Naive thymus-derived CD4-positive, alpha-beta T cell (primary cell): Measurements from ENCODE around the gene PCDH1. TPM values are rescaled to one million over a fixed set of nuclear protein-coding genes. Genes with fewer than 3 reads are reported as not detected.

Experiments used
- ATAC-seq: fragments of 150-1000 bp; cut with Tn5 transposase; 2 replicates; pipeline ENCODE4 v1.10.0; 2021; ENCODE audit warnings: mild to moderate bottlenecking, moderate library complexity
- CTCF ChIA-PET: fragments of 350-600 bp; sonication (Branson Sonifier 250); formaldehyde crosslinking; loops from one replicate; lab custom pipeline; 2021; ENCODE audit warnings: antibody characterized with exemption; lab: Charles Lee
- POLR2A ChIA-PET: fragments of 350-600 bp; sonication (Branson Sonifier 250); formaldehyde crosslinking; loops from one replicate; lab custom pipeline; 2021; ENCODE audit warnings: antibody characterized with exemption, inconsistent platforms; lab: Charles Lee
- DNase-seq, 9 donors: peaks; one replicate each; pipeline versions ENCODE4 v3.0.0 to v3.0.0-alpha.2; 2020 to 2022; ENCODE audit warnings: mixed read lengths in 1 of 9
- H3K27ac ChIP-seq: one replicate; pipeline ENCODE4 v1.7.0; 2013; ENCODE audit warnings: mild to moderate bottlenecking, low read depth, low read length, moderate library complexity
- H3K27me3 ChIP-seq, 2 donors: one replicate each; pipeline ENCODE4 v1.7.0; 2013; ENCODE audit warnings: low read length in 2 of 2, mild to moderate bottlenecking in 2 of 2, moderate library complexity in 2 of 2; ENCODE audit not compliant: control insufficient read depth in 2 of 2, insufficient read depth in 2 of 2
- H3K36me3 ChIP-seq, 3 experiments: 1 replicate in 2 of 3; 2 replicates in 1 of 3; pipeline ENCODE4 v1.7.0; 2013; ENCODE audit warnings: low read length in 3 of 3, mild to moderate bottlenecking in 3 of 3, moderate library complexity in 1 of 3; ENCODE audit not compliant: insufficient read depth in 3 of 3, control insufficient read depth in 2 of 3
- H3K4me1 ChIP-seq, 2 donors: one replicate each; pipeline ENCODE4 v1.7.0; 2013; ENCODE audit warnings: low read length in 2 of 2, mild to moderate bottlenecking in 2 of 2, moderate library complexity in 1 of 2; ENCODE audit not compliant: control insufficient read depth in 2 of 2, insufficient read depth in 2 of 2
- H3K4me3 ChIP-seq: 2 replicates; pipeline ENCODE4 v1.7.0; 2013; ENCODE audit warnings: mild to moderate bottlenecking, low read length
- H3K9me3 ChIP-seq, 3 experiments: 1 replicate in 2 of 3; 2 replicates in 1 of 3; pipeline ENCODE4 v1.7.0; 2013; ENCODE audit warnings: low read length in 3 of 3; ENCODE audit not compliant: control insufficient read depth in 2 of 3
- H3K27ac Mint-ChIP-seq, 9 donors: one replicate each; pipeline ENCODE4 v1.8.0; 2020 to 2022; ENCODE audit warnings: mixed read lengths in 9 of 9, mild to moderate bottlenecking in 8 of 9, moderate library complexity in 5 of 9, inconsistent platforms in 2 of 9
- H3K27me3 Mint-ChIP-seq, 5 donors: one replicate each; pipeline ENCODE4 v1.8.0; 2021 to 2022; ENCODE audit warnings: mixed read lengths in 5 of 5, mild to moderate bottlenecking in 1 of 5
- H3K36me3 Mint-ChIP-seq, 5 donors: one replicate each; pipeline ENCODE4 v1.8.0; 2020 to 2022; ENCODE audit warnings: mixed read lengths in 5 of 5, mild to moderate bottlenecking in 3 of 5, inconsistent platforms in 1 of 5
- H3K4me1 Mint-ChIP-seq, 7 donors: one replicate each; pipeline ENCODE4 v1.8.0; 2020 to 2022; ENCODE audit warnings: mixed read lengths in 7 of 7, mild to moderate bottlenecking in 3 of 7, inconsistent platforms in 1 of 7
- H3K4me3 Mint-ChIP-seq, 10 donors: one replicate each; pipeline ENCODE4 v1.8.0; 2020 to 2022; ENCODE audit warnings: mild to moderate bottlenecking in 10 of 10, mixed read lengths in 10 of 10, moderate library complexity in 6 of 10, inconsistent platforms in 2 of 10
- H3K9me3 Mint-ChIP-seq, 11 donors: one replicate each; pipeline ENCODE4 v1.8.0; 2020 to 2022; ENCODE audit warnings: mixed read lengths in 11 of 11, mild to moderate bottlenecking in 4 of 11, inconsistent platforms in 1 of 11, moderate library complexity in 1 of 11
- intact Hi-C, 2 donors: fragments of 100-400 bp; cut with micrococcal nuclease; formaldehyde crosslinking; loops; one replicate each; pipeline ENCODE4 v1.15.1; 2023
- polyA plus RNA-seq, 2 donors: library from polyadenylated mRNA; unstranded; fragments of 300-500 nt; fragmentation: Illumina TruSeq; gene quantifications; one replicate each; pipeline ENCODE4 v1.2.3, GENCODE V29; 2021
- total RNA-seq, 6 experiments: library from RNA in 5 of 6; stranded (reverse) in 5 of 6; gene quantifications; 1 replicate in 5 of 6; 2 replicates in 1 of 6; pipeline ENCODE4 v1.2.3 and lab custom pipeline; 2021 to 2026

The PCDH1 gene
- total and polyA plus RNA-seq, 7 experiments from 2014 or later = 0.05 to 3.2 (median 0.53) TPM; not detected in 4

DNA sequence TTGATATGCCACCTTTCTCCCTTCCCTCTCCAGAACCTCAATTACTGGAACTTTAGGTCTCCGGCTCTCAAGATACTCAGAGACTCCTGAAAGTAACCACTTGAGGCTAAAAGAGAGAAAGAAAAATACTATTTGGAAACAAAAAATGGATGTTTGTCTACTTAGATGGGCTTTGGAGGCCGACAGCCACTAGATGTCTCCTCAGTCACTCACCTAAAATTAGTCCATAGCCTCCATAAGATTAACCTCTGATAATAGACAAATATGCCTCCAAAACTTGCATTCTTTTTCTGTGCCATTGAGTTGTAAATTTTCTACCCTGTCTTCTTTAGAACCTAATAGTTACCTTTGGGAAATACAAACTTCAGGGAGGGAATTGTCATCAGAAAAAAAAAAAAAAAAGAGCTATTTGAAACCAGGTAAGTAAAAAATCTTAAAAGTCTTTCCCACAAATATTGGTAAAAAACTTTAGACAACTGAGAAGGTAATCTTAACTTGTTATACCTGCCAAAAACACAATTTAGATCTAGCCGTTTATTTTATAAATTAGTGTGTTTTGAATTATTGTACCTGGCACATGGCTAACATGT, 11.2 kb upstream of the PCDH1 start:
- CTCF ChIA-PET = interaction anchor here (0.5 to 3.2 kb wide), 5 partner anchors 71 to 188 kb away, joined by 3 to 21 read pairs (median 4); no protein-coding TSS in a partner anchor
- Mint-ChIP-seq H3K27ac (peak overlapping the region in 1 of 9 donors; percentile 0), H3K4me1 (peaks cover 0 to 3% (median 0%) of the 10 kb centered on the region in 7 donors), H3K36me3 (no peaks in the 10 kb centered on the region), H3K4me3 (no peak overlapping the region), H3K9me3 (peaks cover 0 to 2% (median 0%) of the 10 kb centered on the region in 11 donors), H3K27me3 (peaks cover 15 to 46% (median 34%) of the 10 kb centered on the region in 5 donors)
- H3K4me3 ChIP-seq = no peak overlapping the region
- H3K4me1 ChIP-seq = no peaks in the 10 kb centered on the region
- POLR2A ChIA-PET = interaction anchor here (0.7 to 2.4 kb wide), 4 partner anchors 11 to 79 kb away, joined by 3 to 9 read pairs (median 4); partner anchors contain the start of genes PCDH1 and RNF14
- no peak for ATAC-seq
- no peaks in the 10 kb centered on the region for H3K36me3 ChIP-seq
- no peaks in the 10 kb centered on the region for H3K9me3 ChIP-seq
- H3K27me3 ChIP-seq = peaks cover 0 to 8% of the 10 kb centered on the region in 2 donors
- no peak overlapping the region for H3K27ac ChIP-seq
- DNase-seq = no peak
- intact Hi-C loops = loop anchor here (1.0 to 10.0 kb wide), 2 partner anchors 71 to 255 kb away; no protein-coding TSS in a partner anchor

DNA sequence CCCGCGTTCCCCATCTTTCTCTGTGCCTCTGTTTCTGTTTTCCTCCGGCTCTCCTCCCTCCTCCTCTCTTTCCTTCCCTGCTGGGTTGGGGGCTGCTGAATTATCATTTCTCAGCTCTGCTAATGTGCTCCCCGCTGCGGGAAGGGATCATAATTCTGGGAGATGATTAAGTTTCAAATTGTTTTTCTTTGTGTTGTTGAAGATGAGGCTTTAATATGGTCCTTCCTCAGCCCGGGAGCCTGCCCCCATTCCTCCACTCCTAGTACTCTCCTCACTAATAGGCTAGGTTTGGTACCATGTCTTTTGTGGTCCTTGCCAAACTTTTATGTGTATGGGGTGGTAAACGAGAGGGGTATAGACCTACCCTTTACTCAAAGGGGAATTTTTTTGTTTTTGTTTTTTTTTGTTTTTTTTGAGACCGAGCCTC, 5.7 kb upstream of the PCDH1 start:
- Histone ChIP-seq H3K4me3 (no peak overlapping the region), H3K4me1 (peaks cover 2 to 5% of the 10 kb centered on the region in 2 donors), H3K36me3 (no peaks in the 10 kb centered on the region), H3K9me3 (no peaks in the 10 kb centered on the region), H3K27ac (no peak overlapping the region), H3K27me3 (peaks cover 0 to 26% of the 10 kb centered on the region in 2 donors)
- intact Hi-C loops = loop anchor here in 1 of 2 donors (10.0 kb wide), 1 partner anchor 261 kb away; no protein-coding TSS in a partner anchor
- H3K9me3 Mint-ChIP-seq = peaks cover 0 to 2% (median 0%) of the 10 kb centered on the region in 11 donors
- peaks cover 58 to 72% (median 70%) of the 10 kb centered on the region in 5 donors for H3K27me3 Mint-ChIP-seq
- no peak overlapping the region for H3K27ac Mint-ChIP-seq
- ChIA-PET POLR2A (interaction anchor here (0.6 kb wide), 1 partner anchor 15 kb away, joined by 3 read pairs; no protein-coding TSS in a partner anchor), CTCF (interaction anchor here (1.9 to 7.3 kb wide), 3 partner anchors 76 to 219 kb away, joined by 6 to 93 read pairs (median 87); partner anchors contain the start of gene PCDH12)
- peak overlapping the region in 1 of 10 donors; percentile 20 for H3K4me3 Mint-ChIP-seq
- DNase-seq = no peak
- H3K36me3 Mint-ChIP-seq = no peaks in the 10 kb centered on the region
- no peak for ATAC-seq
- peaks cover 8 to 15% (median 11%) of the 10 kb centered on the region in 7 donors for H3K4me1 Mint-ChIP-seq

DNA sequence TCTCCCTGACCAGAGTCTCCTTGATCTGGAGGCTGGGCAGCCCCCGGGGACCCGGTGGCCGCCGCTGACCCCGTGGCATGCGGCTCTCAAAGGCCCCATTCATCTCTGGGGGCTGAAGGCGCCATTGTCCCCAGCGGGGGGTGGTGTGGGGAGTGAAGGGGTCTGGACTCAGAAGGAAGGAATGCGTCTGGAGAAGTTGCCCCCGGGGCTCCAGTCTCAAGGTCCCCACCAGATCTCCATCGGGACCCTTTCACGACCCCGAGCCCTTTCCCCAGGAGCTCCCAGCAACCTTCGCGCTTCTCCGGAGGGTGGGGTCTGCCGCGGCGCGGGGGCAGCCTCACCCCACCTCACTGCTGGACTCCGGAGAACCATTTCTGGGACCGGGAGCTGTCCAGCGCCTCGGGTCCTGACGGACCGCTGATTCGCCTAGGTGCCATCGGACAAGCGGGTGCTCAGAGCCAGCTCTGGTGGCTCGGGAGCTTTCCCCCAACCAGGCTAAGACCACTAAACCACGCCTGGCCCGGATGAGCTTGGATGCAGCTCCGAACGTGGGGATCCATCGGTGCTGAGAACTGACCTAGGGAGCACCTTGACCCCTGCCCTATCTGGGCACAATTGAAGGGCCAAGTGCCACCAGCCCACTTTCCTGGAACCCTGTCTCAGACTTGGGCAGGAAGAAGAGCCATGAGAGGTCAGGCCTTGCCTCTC, 5.1 kb upstream of the PCDH1 start:
- Mint-ChIP-seq H3K27me3 (peaks cover 64 to 78% (median 74%) of the 10 kb centered on the region in 5 donors), H3K4me3 (peak overlapping the region in 1 of 10 donors; percentile 20), H3K36me3 (no peaks in the 10 kb centered on the region), H3K4me1 (peaks cover 9 to 18% (median 14%) of the 10 kb centered on the region in 7 donors), H3K27ac (no peak overlapping the region), H3K9me3 (peaks cover 0 to 2% (median 0%) of the 10 kb centered on the region in 11 donors)
- Histone ChIP-seq H3K9me3 (no peaks in the 10 kb centered on the region), H3K36me3 (no peaks in the 10 kb centered on the region), H3K27me3 (peaks cover 0 to 26% of the 10 kb centered on the region in 2 donors), H3K27ac (no peak overlapping the region), H3K4me1 (peaks cover 7 to 10% of the 10 kb centered on the region in 2 donors), H3K4me3 (no peak overlapping the region)
- CTCF ChIA-PET = interaction anchor here (1.2 to 7.3 kb wide), 4 partner anchors 76 to 219 kb away, joined by 3 to 93 read pairs (median 46); partner anchors contain the start of gene PCDH12
- POLR2A ChIA-PET = interaction anchor here (0.6 kb wide), 1 partner anchor 15 kb away, joined by 3 read pairs; no protein-coding TSS in a partner anchor
- ATAC-seq = no peak
- intact Hi-C loops = loop anchor here in 1 of 2 donors (10.0 kb wide), 1 partner anchor 261 kb away; no protein-coding TSS in a partner anchor
- peak in 3 of 9 donors; percentile 10 to 55 (median 23) for DNase-seq

DNA sequence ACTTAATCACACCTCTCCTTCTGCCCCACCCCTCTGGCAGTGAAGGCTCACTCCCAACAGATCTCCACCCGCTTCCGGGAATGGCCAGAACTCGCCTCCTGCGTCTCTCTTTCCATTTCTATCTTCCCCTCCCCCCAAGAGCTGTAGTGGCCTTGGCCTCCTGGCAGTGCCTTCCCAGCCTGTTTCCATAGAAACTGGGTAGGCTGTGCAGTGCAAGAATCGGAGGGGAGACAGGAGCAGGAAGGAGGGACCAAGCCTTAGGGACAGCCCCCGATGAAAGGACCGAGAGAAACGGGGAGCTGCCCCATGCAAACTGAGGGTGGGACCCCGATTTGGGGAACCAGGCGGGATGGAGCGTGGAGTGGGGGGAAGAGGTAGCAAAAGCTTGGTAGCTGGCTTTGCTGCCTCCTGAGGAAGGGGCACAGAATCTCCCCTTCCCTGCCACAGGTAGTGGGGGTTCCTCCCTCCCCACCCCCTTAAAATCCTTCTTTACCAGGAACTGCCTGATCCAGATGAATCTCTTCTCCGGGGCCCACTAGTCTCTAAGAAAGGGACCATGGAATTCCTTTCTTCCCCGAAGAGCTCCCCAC, 4.5 kb upstream of the PCDH1 start:
- Histone ChIP-seq H3K4me1 (peaks cover 9 to 12% of the 10 kb centered on the region in 2 donors), H3K4me3 (no peak overlapping the region), H3K36me3 (no peaks in the 10 kb centered on the region), H3K9me3 (no peaks in the 10 kb centered on the region), H3K27ac (no peak overlapping the region), H3K27me3 (peaks cover 0 to 27% of the 10 kb centered on the region in 2 donors)
- ChIA-PET POLR2A (no interaction called here), CTCF (interaction anchor here (0.7 to 7.3 kb wide), 7 partner anchors 77 to 218 kb away, joined by 3 to 109 read pairs (median 54); partner anchors contain the start of gene PCDH12)
- H3K27me3 Mint-ChIP-seq = peaks cover 64 to 80% (median 74%) of the 10 kb centered on the region in 5 donors
- DNase-seq (no peak), ATAC-seq (no peak)
- peaks cover 0 to 2% (median 0%) of the 10 kb centered on the region in 11 donors for H3K9me3 Mint-ChIP-seq
- H3K4me1 Mint-ChIP-seq = peaks cover 9 to 20% (median 14%) of the 10 kb centered on the region in 7 donors
- no peaks in the 10 kb centered on the region for H3K36me3 Mint-ChIP-seq
- intact Hi-C loops = loop anchor here in 1 of 2 donors (10.0 kb wide), 1 partner anchor 262 kb away; no protein-coding TSS in a partner anchor
- no peak overlapping the region for H3K27ac Mint-ChIP-seq
- H3K4me3 Mint-ChIP-seq = no peak overlapping the region

DNA sequence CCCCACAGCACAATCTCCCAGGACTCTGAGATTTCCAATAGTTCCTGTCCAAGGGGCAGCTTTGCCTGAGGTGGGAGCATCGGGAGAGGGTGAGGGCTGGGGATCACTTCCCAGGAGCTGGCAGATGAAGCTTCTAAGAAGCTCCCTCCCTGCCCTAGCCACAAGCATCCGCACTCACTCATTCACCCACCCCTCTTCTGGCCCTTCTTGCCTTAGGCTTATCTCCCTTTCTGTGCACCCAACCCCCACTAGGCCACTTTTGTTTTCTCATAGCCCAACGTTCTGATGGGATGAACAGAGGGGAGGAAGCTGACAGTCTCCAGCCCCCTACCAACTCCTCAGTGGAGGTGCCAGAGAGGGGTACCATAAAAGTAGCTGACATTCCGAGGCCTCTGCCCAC, 3.7 kb upstream of the PCDH1 start:
- peaks cover 5 to 35% of the 10 kb centered on the region in 2 donors for H3K27me3 ChIP-seq
- H3K27ac Mint-ChIP-seq = no peak overlapping the region
- H3K4me3 ChIP-seq = no peak overlapping the region
- no peaks in the 10 kb centered on the region for H3K9me3 ChIP-seq
- no peaks in the 10 kb centered on the region for H3K36me3 ChIP-seq
- ChIA-PET CTCF (interaction anchor here (0.7 to 7.3 kb wide), 8 partner anchors 78 to 245 kb away, joined by 3 to 109 read pairs (median 30); partner anchors contain the start of genes HDAC3, PCDH12 and RELL2), POLR2A (interaction anchor here (1.8 kb wide), 1 partner anchor 79 kb away, joined by 4 read pairs; no protein-coding TSS in a partner anchor)
- ATAC-seq (no peak), DNase-seq (no peak)
- H3K27ac ChIP-seq = no peak overlapping the region
- no peak overlapping the region for H3K4me3 Mint-ChIP-seq
- peaks cover 0 to 2% (median 0%) of the 10 kb centered on the region in 11 donors for H3K9me3 Mint-ChIP-seq
- intact Hi-C loops = loop anchor here in 1 of 2 donors (10.0 kb wide), 1 partner anchor 263 kb away; no protein-coding TSS in a partner anchor
- peaks cover 17 to 19% of the 10 kb centered on the region in 2 donors for H3K4me1 ChIP-seq
- peaks cover 15 to 28% (median 22%) of the 10 kb centered on the region in 7 donors for H3K4me1 Mint-ChIP-seq
- H3K36me3 Mint-ChIP-seq = no peaks in the 10 kb centered on the region
- peaks cover 70 to 88% (median 80%) of the 10 kb centered on the region in 5 donors for H3K27me3 Mint-ChIP-seq
